ENCODE data around the gene ARHGDIG. TPM values are rescaled to one million over a fixed set of nuclear protein-coding genes. Genes with fewer than 3 reads are reported as not detected.
"Not testable (repeated sequence)": the region's sequence is repeated elsewhere in the genome, so short reads cannot be mapped to it uniquely, and the experiment has no call there.

Gene ARHGDIG
- total RNA-seq, 1 donor from 2014 or later, result not detected

- Histone ChIP-seq H3K36me3 (peaks cover 33 to 57% of the 10 kb centered on the region in 2 donors), H3K27ac (no peak overlapping the region), H3K27me3 (no peaks in the 10 kb centered on the region), H3K4me1 (no peaks in the 10 kb centered on the region), H3K9me3 (no peaks in the 10 kb centered on the region), H3K4me3 (no peak overlapping the region)
- DNase-seq (ENCODE audit: low spot score in 2 of 2), result no peak
- no peak for TF ChIP-seq CTCF (IDR thresholded peaks at IDR 0.05)
- intact Hi-C loops (cut with DNase I), result no loop called here
Observed at GRCh38 chr16:252366-253337, 27.7 kb upstream of the ARHGDIG start.

GRCh38 chr16:253833-254232, 26.6 kb upstream of the ARHGDIG start:
- intact Hi-C loops (cut with DNase I), result no loop called here
- Histone ChIP-seq H3K27ac (no peak overlapping the region), H3K36me3 (peaks cover 33 to 60% of the 10 kb centered on the region in 2 donors), H3K9me3 (no peaks in the 10 kb centered on the region), H3K27me3 (no peaks in the 10 kb centered on the region), H3K4me3 (no peak overlapping the region), H3K4me1 (no peaks in the 10 kb centered on the region)
- TF ChIP-seq CTCF (IDR thresholded peaks at IDR 0.05), result no peak
- DNase-seq (ENCODE audit: low spot score in 2 of 2), result no peak

GRCh38 chr16:254461-254860, 25.9 kb upstream of the ARHGDIG start:
- H3K9me3 ChIP-seq, result no peaks in the 10 kb centered on the region
- H3K4me1 ChIP-seq, result no peaks in the 10 kb centered on the region
- H3K4me3 ChIP-seq, result no peak overlapping the region
- TF ChIP-seq CTCF (IDR thresholded peaks at IDR 0.05), result no peak
- H3K36me3 ChIP-seq, result peaks cover 37 to 61% of the 10 kb centered on the region in 2 donors
- no peaks in the 10 kb centered on the region for H3K27me3 ChIP-seq
- intact Hi-C loops (cut with DNase I), result no loop called here
- no peak for DNase-seq (ENCODE audit: low spot score in 2 of 2)
- no peak overlapping the region for H3K27ac ChIP-seq

GRCh38 chr16:255183-255582, 25.2 kb upstream of the ARHGDIG start:
- no peak overlapping the region for H3K27ac ChIP-seq
- H3K27me3 ChIP-seq, result no peaks in the 10 kb centered on the region
- H3K36me3 ChIP-seq, result peaks cover 37 to 65% of the 10 kb centered on the region in 2 donors
- no peaks in the 10 kb centered on the region for H3K9me3 ChIP-seq
- TF ChIP-seq CTCF (IDR thresholded peaks at IDR 0.05), result no peak
- no peak overlapping the region for H3K4me3 ChIP-seq
- intact Hi-C loops (cut with DNase I), result no loop called here
- no peaks in the 10 kb centered on the region for H3K4me1 ChIP-seq
- DNase-seq (ENCODE audit: low spot score in 2 of 2), result no peak

- H3K4me1 ChIP-seq; H3K4me3 ChIP-seq; H3K9me3 ChIP-seq; DNase-seq (ENCODE audit: low spot score in 2 of 2); intact Hi-C loops (cut with DNase I); H3K27me3 ChIP-seq; H3K27ac ChIP-seq: not testable (repeated sequence)
- peaks cover 51 to 72% of the 10 kb centered on the region in 2 donors for H3K36me3 ChIP-seq
Observed at GRCh38 chr16:258091-258490, 22.3 kb upstream of the ARHGDIG start.

- no peak for TF ChIP-seq CTCF (IDR thresholded peaks at IDR 0.05)
- H3K27ac ChIP-seq, result no peak overlapping the region
- DNase-seq (ENCODE audit: low spot score in 2 of 2), result no peak
- H3K9me3 ChIP-seq, result no peaks in the 10 kb centered on the region
- H3K36me3 ChIP-seq, result peaks cover 57 to 76% of the 10 kb centered on the region in 2 donors
- intact Hi-C loops (cut with DNase I), result no loop called here
- no peak overlapping the region for H3K4me3 ChIP-seq
- H3K27me3 ChIP-seq, result no peaks in the 10 kb centered on the region
- no peaks in the 10 kb centered on the region for H3K4me1 ChIP-seq
Observed at GRCh38 chr16:259226-259625, 21.2 kb upstream of the ARHGDIG start.
